K562 (cell line): ENCODE measurements around the gene NTRK1. TPM values are rescaled to one million over a fixed set of nuclear protein-coding genes. Genes with fewer than 3 reads are reported as not detected.

Experiments
- ATAC-seq: fragments of 200-7000 bp; cut with Tn5 transposase; 3 replicates; pipeline ENCODE4 v1.9.1; 2020; ENCODE audit warnings: moderate library complexity
- BruUV-seq: library from RNA; stranded (reverse); fragments of 400-500 nt; replicated peaks from 2 replicates; lab custom pipeline; 2021; lab: Mats Ljungman, UMichigan
- CTCF ChIA-PET: fragments of 300-600 bp; formaldehyde crosslinking; extraction: SDS; loops from one replicate; lab custom pipeline; 2021; ENCODE audit warnings: low intra/inter-chr PET ratio; lab: Yijun Ruan, JAX
- POLR2A ChIA-PET: fragments of 300-600, 350-650 bp; sonication (Branson Sonifier 250); formaldehyde crosslinking; extraction: SDS; loops from one replicate; lab custom pipeline; 2021; ENCODE audit warnings: antibody characterized with exemption, inconsistent platforms; lab: Yijun Ruan, JAX
- DNase-seq, 4 experiments: peaks; one replicate each; pipeline versions ENCODE4 v3.0.0 to v3.0.0-alpha.2; 2011 to 2018; ENCODE audit warnings: low spot score in 3 of 4, mixed read lengths in 3 of 4; ENCODE audit errors: extremely low read depth in 1 of 4
- FAIRE-seq: peaks from 2 replicates; lab custom pipeline; 2011; peaks lifted over from hg19 to GRCh38; lab: Jason Lieb, UNC
- H2AFZ ChIP-seq: 2 replicates; pipeline ENCODE4 v1.6.0; 2011; ENCODE audit warnings: low read depth, low read length, control low read depth, inconsistent platforms
- H3K27ac ChIP-seq: fragments of 200-600 bp; 3 replicates; pipeline ENCODE4 v1.8.0; 2011; ENCODE audit warnings: low read depth, mild to moderate bottlenecking, control low read depth, inconsistent platforms, low read length, moderate library complexity, mixed read lengths; ENCODE audit errors: extremely low read depth
- H3K27me3 ChIP-seq, 2 experiments: fragments of 300-600 bp in 1 of 2; 2 replicates in 1 of 2; 3 replicates in 1 of 2; pipeline versions ENCODE4 v1.6.0 to v1.8.0; 2011; ENCODE audit warnings: inconsistent platforms in 2 of 2, low read length in 2 of 2, mild to moderate bottlenecking in 1 of 2, mixed read lengths in 1 of 2, moderate library complexity in 1 of 2; ENCODE audit not compliant: control insufficient read depth in 2 of 2, insufficient read depth in 2 of 2
- H3K36me3 ChIP-seq: fragments of 300-600 bp; 3 replicates; pipeline ENCODE4 v1.8.0; 2011; ENCODE audit warnings: mild to moderate bottlenecking, low read length, inconsistent platforms; ENCODE audit not compliant: control insufficient read depth, insufficient read depth
- H3K4me1 ChIP-seq, 2 experiments: fragments of 200-600 bp in 1 of 2; replicated peaks in 1 of 2; 2 replicates in 1 of 2; 3 replicates in 1 of 2; pipeline versions ENCODE4 v1.5.1 to v1.8.0; 2011; ENCODE audit warnings: inconsistent platforms in 2 of 2, low read length in 2 of 2, mild to moderate bottlenecking in 1 of 2, mixed read lengths in 1 of 2, moderate library complexity in 1 of 2; ENCODE audit not compliant: control insufficient read depth in 2 of 2, insufficient read depth in 2 of 2
- H3K4me2 ChIP-seq: 2 replicates; pipeline ENCODE4 v1.6.1; 2011; ENCODE audit warnings: low read length, control low read depth, inconsistent platforms, mixed read lengths; ENCODE audit not compliant: insufficient read depth
- H3K4me3 ChIP-seq: fragments of 200-600 bp; sonication (generic), shearing (Covaris generic); 2 replicates; pipeline ENCODE4 v1.5.1; 2016; ENCODE audit warnings: control low read depth, inconsistent platforms
- H3K79me2 ChIP-seq: fragments of 200-600 bp; 3 replicates; pipeline ENCODE4 v1.8.0; 2011; ENCODE audit warnings: low read length, inconsistent platforms; ENCODE audit not compliant: control insufficient read depth, insufficient read depth
- H3K9ac ChIP-seq, 2 experiments: 2 replicates each; pipeline versions ENCODE4 v1.6.0 to v1.6.1; 2011; ENCODE audit warnings: low read depth in 2 of 2, low read length in 2 of 2, control low read depth in 1 of 2, inconsistent platforms in 1 of 2, mild to moderate bottlenecking in 1 of 2, mixed read lengths in 1 of 2; ENCODE audit not compliant: insufficient read depth in 1 of 2
- H3K9me1 ChIP-seq: one replicate; pipeline ENCODE4 v1.6.0; 2011; ENCODE audit warnings: inconsistent platforms, mild to moderate bottlenecking, low read length, moderate library complexity; ENCODE audit not compliant: control insufficient read depth, insufficient read depth
- H3K9me3 ChIP-seq: replicated peaks from 2 replicates; pipeline ENCODE4 v1.5.1; 2011; ENCODE audit warnings: low read depth, low read length, inconsistent platforms; ENCODE audit not compliant: control insufficient read depth, insufficient read depth
- H4K20me1 ChIP-seq: replicated peaks from 2 replicates; pipeline ENCODE4 v1.6.1; 2011; ENCODE audit warnings: low read length, inconsistent platforms, mixed read lengths; ENCODE audit not compliant: control insufficient read depth, insufficient read depth
- ARID1B ChIP-seq: fragments of 450-650 bp; IDR thresholded peaks from 2 replicates; pipeline ENCODE4 v1.6.1; 2016; ENCODE audit warnings: antibody characterized with exemption, mild to moderate bottlenecking, inconsistent platforms
- CAMTA2 ChIP-seq: fragments of 250-450 bp; sonication (Bioruptor Pico); conservative IDR thresholded peaks from 2 replicates; pipeline ENCODE4 v1.5.1; 2022
- EP300 ChIP-seq: IDR thresholded peaks from 2 replicates; pipeline ENCODE4 v1.6.1; 2012; ENCODE audit warnings: low read length, improper control_type of control experiment
- LARP7 ChIP-seq: fragments of 450-650 bp; IDR thresholded peaks from 2 replicates; pipeline ENCODE4 v1.6.1; 2016
- RBM15 ChIP-seq: fragments of 200-400 bp; formaldehyde crosslinking; IDR thresholded peaks from 2 replicates; pipeline ENCODE4 v1.6.1; 2018; ENCODE audit warnings: mild to moderate bottlenecking, low read length, moderate library complexity; ENCODE audit not compliant: insufficient read depth
- SMC3 ChIP-seq: conservative IDR thresholded peaks from 2 replicates; pipeline ENCODE4 v1.6.1; 2011; ENCODE audit warnings: low read depth, low read length, improper control_type of control experiment; ENCODE audit not compliant: insufficient read depth
- SNAPC5 ChIP-seq: fragments of 250-450 bp; sonication (Bioruptor Pico); IDR thresholded peaks from 2 replicates; pipeline ENCODE4 v1.8.0; 2021; ENCODE audit warnings: moderate library complexity, mild to moderate bottlenecking, inconsistent platforms
- XRCC3 ChIP-seq: fragments of 450-650 bp; IDR thresholded peaks from 2 replicates; pipeline ENCODE4 v1.6.1; 2017; ENCODE audit warnings: mild to moderate bottlenecking, moderate library complexity
- ZBTB9 ChIP-seq: fragments of 450-650 bp; formaldehyde crosslinking; IDR thresholded peaks from 2 replicates; pipeline ENCODE4 v1.4.0; 2020; ENCODE audit warnings: mild to moderate bottlenecking, moderate library complexity
- ZNF398 ChIP-seq: fragments of 250-450 bp; sonication (Bioruptor Pico); IDR thresholded peaks from 2 replicates; pipeline ENCODE4 v1.8.0; 2021; ENCODE audit warnings: moderate library complexity, mild to moderate bottlenecking, inconsistent platforms
- ZNF512 ChIP-seq: IDR thresholded peaks from 2 replicates; pipeline ENCODE4 v1.6.1; 2016; ENCODE audit warnings: missing genetic modification characterization, missing compliant biosample characterization
- ZNF561 ChIP-seq: fragments of 450-650 bp; formaldehyde crosslinking; conservative IDR thresholded peaks from 2 replicates; pipeline ENCODE4 v1.4.0; 2020; ENCODE audit warnings: mild to moderate bottlenecking, moderate library complexity
- WGBS: fragments of 100-300 bp; shearing (Covaris generic); methylation state at CpG from one replicate; pipeline ENCODE4 v1.1.6; 2016; ENCODE audit warnings: low coverage, mixed read lengths; ENCODE audit not compliant: insufficient coverage; ENCODE audit errors: missing lambda C conversion rate; 5-methylcytosine and 5-hydroxymethylcytosine counted together
- in situ Hi-C: fragments of 300-500 bp; cut with MboI; formaldehyde crosslinking; loops from 4 replicates; pipeline ENCODE4 v1.15.0; 2018; ENCODE audit warnings: inconsistent platforms, mixed read lengths
- intact Hi-C: fragments of 100-400 bp; cut with micrococcal nuclease; formaldehyde crosslinking; loops from 2 replicates; pipeline ENCODE4 v1.14.2; 2022
- polyA plus RNA-seq, 8 experiments: library from polyadenylated mRNA; depleted of rRNA in 4 of 8; stranded (reverse) in 5 of 8; unstranded in 3 of 8; fragments of >200 nt; fragmentation: Nextera tagmentation in 2 of 8; fragmentation: Illumina TruSeq in 1 of 8; extraction: Ambion mirVana in 2 of 8; extraction: Trizol in 1 of 8; gene quantifications; 2 replicates each; pipeline versions ENCODE4 v1.2.1 to v1.2.3, GENCODE V29; 2011 to 2014; ENCODE audit warnings: inconsistent platforms in 1 of 8, missing spikeins in 1 of 8
- total RNA-seq, 7 experiments: library from RNA; depleted of rRNA in 6 of 7; stranded (reverse); fragments of >200 nt in 6 of 7; fragmentation: Illumina TruSeq in 2 of 7; extraction: Trizol in 2 of 7; gene quantifications; 2 replicates each; pipeline versions ENCODE4 v1.2.1 to v1.2.3, GENCODE V29; 2011 to 2021; ENCODE audit warnings: low replicate concordance in 1 of 7

The NTRK1 gene
- total and polyA plus RNA-seq, 9 of the 15 experiments (the other 6 are each of a cell fraction or from before 2014, with no cell fraction given) = 0.46 to 30.0 (median 7.9) TPM

- TF ChIP-seq ZNF561 = no peak
Observed at GRCh38 chr1:156911577-156912298, 51.1 kb downstream of the NTRK1 start (continued).

- Histone ChIP-seq H3K36me3 (peaks cover 6% of the 10 kb centered on the region), H4K20me1 (no peaks in the 10 kb centered on the region), H3K9ac (peak overlapping the region in 1 of 2 experiments; percentile 88; a peak in 2 of 4 replicates), H3K27ac (no peak overlapping the region), H3K4me2 (peak overlapping the region; percentile 93), H3K9me1 (peaks cover under 1% of the 10 kb centered on the region), H2AFZ (no peak overlapping the region), H3K4me1 (peaks cover 46 to 64% of the 10 kb centered on the region in 2 experiments), H3K4me3 (no peak overlapping the region), H3K27me3 (no peaks in the 10 kb centered on the region), H3K9me3 (peaks cover 3% of the 10 kb centered on the region; the same call in 1 of the 2 replicates), H3K79me2 (peaks cover 23% of the 10 kb centered on the region)
- no peak for ATAC-seq
- DNase-seq = no peak
- ChIA-PET POLR2A (interaction anchor here (1.0 to 1.6 kb wide), 3 partner anchors 8 to 18 kb away, joined by 3 to 4 read pairs (median 3); partner anchors contain the start of gene LRRC71), CTCF (no interaction called here)
- no peak for FAIRE-seq
- BruUV-seq = no TSS peak
- intact Hi-C loops = no loop called here
- TF ChIP-seq LARP7 (no peak), SMC3 (no peak), ZBTB9 (CRISPR knock-in tag) (no peak), ARID1B (no peak), EP300 (no peak), XRCC3 (no peak), RBM15 (no peak), ZNF398 (CRISPR knock-in tag) (no peak), SNAPC5 (CRISPR knock-in tag) (no peak), CAMTA2 (CRISPR knock-in tag) (no peak), ZNF512 (tag) (no peak)
- in situ Hi-C loops = no loop called here
- 66% methylated on average over 2 of the region's 2 CpGs for WGBS
Observed at GRCh38 chr1:156912310-156912709, 51.6 kb downstream of the NTRK1 start.
